ENCODE data around the gene RASGEF1C.

Gene RASGEF1C

GRCh38 chr5:180173875-180174586 is 35.0 kb downstream of the RASGEF1C start:
- Histone ChIP-seq H3K27me3 (ENCODE audit: control insufficient read depth in 5 of 5, insufficient read depth in 4 of 5, low read length in 5 of 5) (peaks cover 11 to 25% (median 19%) of the 10 kb centered on the region in 5 donors), H3K4me1 (ENCODE audit: control insufficient read depth in 5 of 5, insufficient read depth in 5 of 5, low read length in 5 of 5) (peaks cover 2 to 18% (median 14%) of the 10 kb centered on the region in 5 donors), H3K9me3 (ENCODE audit: control insufficient read depth in 5 of 5, low read length in 5 of 5) (no peaks in the 10 kb centered on the region), H3K36me3 (ENCODE audit: control insufficient read depth in 5 of 5, insufficient read depth in 5 of 5, low read length in 5 of 5) (no peaks in the 10 kb centered on the region), H3K9ac (ENCODE audit: low read length in 5 of 5) (no peak overlapping the region), H3K27ac (ENCODE audit: low read depth, low read length) (no peak overlapping the region), H3K4me3 (ENCODE audit: low read depth in 1 of 5, low read length in 5 of 5) (no peak overlapping the region)

GRCh38 chr5:180173198-180173544 is 35.8 kb downstream of the RASGEF1C start:
- Histone ChIP-seq H3K27ac (ENCODE audit: low read depth, low read length) (no peak overlapping the region), H3K4me1 (ENCODE audit: control insufficient read depth in 5 of 5, insufficient read depth in 5 of 5, low read length in 5 of 5) (peaks cover 2 to 18% (median 14%) of the 10 kb centered on the region in 5 donors), H3K9ac (ENCODE audit: low read length in 5 of 5) (no peak overlapping the region), H3K27me3 (ENCODE audit: control insufficient read depth in 5 of 5, insufficient read depth in 4 of 5, low read length in 5 of 5) (peaks cover 8 to 24% (median 19%) of the 10 kb centered on the region in 5 donors), H3K4me3 (ENCODE audit: low read depth in 1 of 5, low read length in 5 of 5) (no peak overlapping the region), H3K36me3 (ENCODE audit: control insufficient read depth in 5 of 5, insufficient read depth in 5 of 5, low read length in 5 of 5) (no peaks in the 10 kb centered on the region), H3K9me3 (ENCODE audit: control insufficient read depth in 5 of 5, low read length in 5 of 5) (no peaks in the 10 kb centered on the region)

- H3K9me3 ChIP-seq (ENCODE audit: control insufficient read depth in 5 of 5, low read length in 5 of 5): no peaks in the 10 kb centered on the region
- H3K9ac ChIP-seq (ENCODE audit: low read length in 5 of 5): no peak overlapping the region
- no peak overlapping the region for H3K27ac ChIP-seq (ENCODE audit: low read depth, low read length)
- peaks cover 2 to 18% (median 14%) of the 10 kb centered on the region in 5 donors for H3K4me1 ChIP-seq (ENCODE audit: control insufficient read depth in 5 of 5, insufficient read depth in 5 of 5, low read length in 5 of 5)
- no peak overlapping the region for H3K4me3 ChIP-seq (ENCODE audit: low read depth in 1 of 5, low read length in 5 of 5)
- peaks cover 8 to 24% (median 19%) of the 10 kb centered on the region in 5 donors for H3K27me3 ChIP-seq (ENCODE audit: control insufficient read depth in 5 of 5, insufficient read depth in 4 of 5, low read length in 5 of 5)
- no peaks in the 10 kb centered on the region for H3K36me3 ChIP-seq (ENCODE audit: control insufficient read depth in 5 of 5, insufficient read depth in 5 of 5, low read length in 5 of 5)
Measured at GRCh38 chr5:180172447-180173197, 36.4 kb downstream of the RASGEF1C start.

GRCh38 chr5:180171568-180172094 is 37.4 kb downstream of the RASGEF1C start:
- Histone ChIP-seq H3K27ac (ENCODE audit: low read depth, low read length) (no peak overlapping the region), H3K9ac (ENCODE audit: low read length in 5 of 5) (no peak overlapping the region)

GRCh38 chr5:180170810-180171567 is 38.0 kb downstream of the RASGEF1C start:
- no peak overlapping the region for H3K9ac ChIP-seq (ENCODE audit: low read length in 5 of 5)
- H3K27me3 ChIP-seq (ENCODE audit: control insufficient read depth in 5 of 5, insufficient read depth in 4 of 5, low read length in 5 of 5): peaks cover 8 to 24% (median 19%) of the 10 kb centered on the region in 5 donors
- no peak overlapping the region for H3K4me3 ChIP-seq (ENCODE audit: low read depth in 1 of 5, low read length in 5 of 5)
- H3K4me1 ChIP-seq (ENCODE audit: control insufficient read depth in 5 of 5, insufficient read depth in 5 of 5, low read length in 5 of 5): peaks cover 0 to 13% (median 8%) of the 10 kb centered on the region in 5 donors
- H3K36me3 ChIP-seq (ENCODE audit: control insufficient read depth in 5 of 5, insufficient read depth in 5 of 5, low read length in 5 of 5): no peaks in the 10 kb centered on the region
- no peak overlapping the region for H3K27ac ChIP-seq (ENCODE audit: low read depth, low read length)
- H3K9me3 ChIP-seq (ENCODE audit: control insufficient read depth in 5 of 5, low read length in 5 of 5): no peaks in the 10 kb centered on the region

More at GRCh38 chr5:180171568-180172094, 37.4 kb downstream of the RASGEF1C start:
- Histone ChIP-seq H3K36me3 (ENCODE audit: control insufficient read depth in 5 of 5, insufficient read depth in 5 of 5, low read length in 5 of 5) (no peaks in the 10 kb centered on the region), H3K9me3 (ENCODE audit: control insufficient read depth in 5 of 5, low read length in 5 of 5) (no peaks in the 10 kb centered on the region), H3K4me3 (ENCODE audit: low read depth in 1 of 5, low read length in 5 of 5) (no peak overlapping the region), H3K27me3 (ENCODE audit: control insufficient read depth in 5 of 5, insufficient read depth in 4 of 5, low read length in 5 of 5) (peaks cover 8 to 24% (median 19%) of the 10 kb centered on the region in 5 donors), H3K4me1 (ENCODE audit: control insufficient read depth in 5 of 5, insufficient read depth in 5 of 5, low read length in 5 of 5) (peaks cover 0 to 13% (median 8%) of the 10 kb centered on the region in 5 donors)

GRCh38 chr5:180170106-180170809 is 38.8 kb downstream of the RASGEF1C start:
- no peak overlapping the region for H3K27ac ChIP-seq (ENCODE audit: low read depth, low read length)
- H3K9ac ChIP-seq (ENCODE audit: low read length in 5 of 5): no peak overlapping the region
- H3K9me3 ChIP-seq (ENCODE audit: control insufficient read depth in 5 of 5, low read length in 5 of 5): no peaks in the 10 kb centered on the region
- H3K36me3 ChIP-seq (ENCODE audit: control insufficient read depth in 5 of 5, insufficient read depth in 5 of 5, low read length in 5 of 5): no peaks in the 10 kb centered on the region
- H3K4me1 ChIP-seq (ENCODE audit: control insufficient read depth in 5 of 5, insufficient read depth in 5 of 5, low read length in 5 of 5): peaks cover 0 to 13% (median 8%) of the 10 kb centered on the region in 5 donors
- H3K27me3 ChIP-seq (ENCODE audit: control insufficient read depth in 5 of 5, insufficient read depth in 4 of 5, low read length in 5 of 5): peaks cover 8 to 24% (median 19%) of the 10 kb centered on the region in 5 donors
- H3K4me3 ChIP-seq (ENCODE audit: low read depth in 1 of 5, low read length in 5 of 5): no peak overlapping the region

- Histone ChIP-seq H3K9ac (ENCODE audit: low read length in 5 of 5) (no peak overlapping the region), H3K9me3 (ENCODE audit: control insufficient read depth in 5 of 5, low read length in 5 of 5) (peaks cover 0 to 3% (median 0%) of the 10 kb centered on the region in 5 donors), H3K36me3 (ENCODE audit: control insufficient read depth in 5 of 5, insufficient read depth in 5 of 5, low read length in 5 of 5) (no peaks in the 10 kb centered on the region), H3K27me3 (ENCODE audit: control insufficient read depth in 5 of 5, insufficient read depth in 4 of 5, low read length in 5 of 5) (peaks cover 8 to 24% (median 19%) of the 10 kb centered on the region in 5 donors), H3K4me1 (ENCODE audit: control insufficient read depth in 5 of 5, insufficient read depth in 5 of 5, low read length in 5 of 5) (peaks cover 0 to 13% (median 8%) of the 10 kb centered on the region in 5 donors), H3K27ac (ENCODE audit: low read depth, low read length) (no peak overlapping the region), H3K4me3 (ENCODE audit: low read depth in 1 of 5, low read length in 5 of 5) (no peak overlapping the region)
Measured at GRCh38 chr5:180169248-180170105, 39.5 kb downstream of the RASGEF1C start.

GRCh38 chr5:180168758-180169157 is 40.3 kb downstream of the RASGEF1C start:
- Histone ChIP-seq H3K9ac (ENCODE audit: low read length in 5 of 5) (no peak overlapping the region), H3K27ac (ENCODE audit: low read depth, low read length) (no peak overlapping the region), H3K9me3 (ENCODE audit: control insufficient read depth in 5 of 5, low read length in 5 of 5) (peaks cover 0 to 8% (median 3%) of the 10 kb centered on the region in 5 donors), H3K36me3 (ENCODE audit: control insufficient read depth in 5 of 5, insufficient read depth in 5 of 5, low read length in 5 of 5) (no peaks in the 10 kb centered on the region), H3K4me1 (ENCODE audit: control insufficient read depth in 5 of 5, insufficient read depth in 5 of 5, low read length in 5 of 5) (peaks cover 0 to 13% (median 8%) of the 10 kb centered on the region in 5 donors), H3K4me3 (ENCODE audit: low read depth in 1 of 5, low read length in 5 of 5) (no peak overlapping the region), H3K27me3 (ENCODE audit: control insufficient read depth in 5 of 5, insufficient read depth in 4 of 5, low read length in 5 of 5) (peaks cover 8 to 24% (median 19%) of the 10 kb centered on the region in 5 donors)

Measured in subcutaneous abdominal adipose tissue (tissue), 5 donors.